Body of pancreas (tissue), 4 donors: ENCODE results near the gene RNF212. TPM values are rescaled to one million over a fixed set of nuclear protein-coding genes. Genes with fewer than 3 reads are reported as not detected.

Source experiments
- ATAC-seq: fragments of 150-250 bp; one replicate; pipeline ENCODE4 v1.9.1; 2016
- DNase-seq, 4 donors: peaks; one replicate each; pipeline ENCODE4 v3.0.0-alpha.2; 2019
- H3K27ac ChIP-seq, 4 donors: fragments of 200-600 bp; sonication (generic); 1 replicate in 3 of 4; 2 replicates in 1 of 4; pipeline versions ENCODE4 v1.5.1 to v1.6.1; 2016 to 2019; ENCODE audit warnings: mild to moderate bottlenecking in 1 of 4, mixed read lengths in 1 of 4, moderate library complexity in 1 of 4
- H3K27me3 ChIP-seq, 2 donors: fragments of 200-600 bp; sonication (generic); one replicate each; pipeline ENCODE4 v1.6.0; 2016; ENCODE audit warnings: mild to moderate bottlenecking in 1 of 2
- H3K36me3 ChIP-seq, 2 donors: fragments of 200-600 bp; sonication (generic); replicated peaks in 1 of 2; 2 replicates each; pipeline ENCODE4 v1.5.1; 2016; ENCODE audit warnings: low read depth in 2 of 2; ENCODE audit not compliant: insufficient read depth in 1 of 2
- H3K4me1 ChIP-seq: fragments of 200-600 bp; sonication (generic); one replicate; pipeline ENCODE4 v1.6.0; 2016
- H3K4me3 ChIP-seq, 2 donors: fragments of 200-600 bp; sonication (generic); 1 replicate in 1 of 2; 2 replicates in 1 of 2; pipeline ENCODE4 v1.5.1; 2016 to 2019
- H3K9me3 ChIP-seq, 3 donors: fragments of 200-600 bp; sonication (generic); 1 replicate in 2 of 3; 2 replicates in 1 of 3; pipeline ENCODE4 v1.5.1; 2016
- POLR2A ChIP-seq, 3 donors: fragments of 450-650 bp; IDR thresholded peaks; one replicate each; pipeline ENCODE4 v1.6.1; 2016; ENCODE audit warnings: antibody characterized with exemption in 3 of 3, mild to moderate bottlenecking in 2 of 3
- whole genome bisulfite sequencing, 2 donors: methylation state at CpG; one replicate each; pipeline ENCODE4 v1.1.5; 2017; 5-methylcytosine and 5-hydroxymethylcytosine counted together
- intact Hi-C: fragments of 100-400 bp; cut with DNase I; formaldehyde crosslinking; loops from one replicate; pipeline ENCODE4 v1.15.1; 2023
- total RNA-seq, 2 donors: library from RNA; depleted of rRNA; stranded (reverse); fragments of >200 nt; gene quantifications; one replicate each; pipeline ENCODE4 v1.1.0, GENCODE V29; 2016
- TF ChIP-seq, protein P1 (sequence below), 7 experiments: fragments of 450-650 bp in 4 of 7; fragments of 200-600 bp in 3 of 7; sonication (generic) in 3 of 7; IDR thresholded peaks; one replicate each; pipeline ENCODE4 v1.5.1; 2016 to 2019; ENCODE audit warnings: antibody characterized with exemption in 7 of 7

The RNF212 gene
- total RNA-seq, 2 donors from 2014 or later, result 8.2 to 20.5 TPM

DNA sequence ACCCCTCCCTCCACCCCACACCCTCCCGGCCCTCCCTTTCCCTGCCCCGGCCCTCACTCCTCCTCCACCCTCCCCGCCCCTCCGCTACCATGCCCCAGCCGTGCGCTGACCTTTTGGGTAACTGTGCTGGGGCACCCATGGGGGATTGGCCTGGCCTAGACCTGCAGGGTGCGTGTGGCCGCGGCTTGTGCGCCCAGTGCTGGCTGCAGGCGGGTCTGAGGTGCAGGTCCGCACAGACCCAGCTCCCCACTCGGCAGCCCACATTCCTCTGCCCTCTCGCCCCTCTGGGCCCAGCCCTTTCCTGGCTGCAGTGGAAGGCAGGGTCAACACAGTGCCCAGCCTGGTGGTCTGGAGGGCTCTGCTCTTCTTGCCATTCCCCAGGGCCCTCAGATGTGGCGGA, 77.3 kb downstream of the RNF212 start:
- Histone ChIP-seq H3K4me3 (no peak overlapping the region), H3K9me3 (no peaks in the 10 kb centered on the region), H3K27me3 (no peaks in the 10 kb centered on the region), H3K36me3 (no peaks in the 10 kb centered on the region), H3K4me1 (peaks cover 26% of the 10 kb centered on the region), H3K27ac (no peak overlapping the region)
- ATAC-seq (no peak), DNase-seq (no peak)
- intact Hi-C loops, result no loop called here
- TF ChIP-seq, protein P1, sequence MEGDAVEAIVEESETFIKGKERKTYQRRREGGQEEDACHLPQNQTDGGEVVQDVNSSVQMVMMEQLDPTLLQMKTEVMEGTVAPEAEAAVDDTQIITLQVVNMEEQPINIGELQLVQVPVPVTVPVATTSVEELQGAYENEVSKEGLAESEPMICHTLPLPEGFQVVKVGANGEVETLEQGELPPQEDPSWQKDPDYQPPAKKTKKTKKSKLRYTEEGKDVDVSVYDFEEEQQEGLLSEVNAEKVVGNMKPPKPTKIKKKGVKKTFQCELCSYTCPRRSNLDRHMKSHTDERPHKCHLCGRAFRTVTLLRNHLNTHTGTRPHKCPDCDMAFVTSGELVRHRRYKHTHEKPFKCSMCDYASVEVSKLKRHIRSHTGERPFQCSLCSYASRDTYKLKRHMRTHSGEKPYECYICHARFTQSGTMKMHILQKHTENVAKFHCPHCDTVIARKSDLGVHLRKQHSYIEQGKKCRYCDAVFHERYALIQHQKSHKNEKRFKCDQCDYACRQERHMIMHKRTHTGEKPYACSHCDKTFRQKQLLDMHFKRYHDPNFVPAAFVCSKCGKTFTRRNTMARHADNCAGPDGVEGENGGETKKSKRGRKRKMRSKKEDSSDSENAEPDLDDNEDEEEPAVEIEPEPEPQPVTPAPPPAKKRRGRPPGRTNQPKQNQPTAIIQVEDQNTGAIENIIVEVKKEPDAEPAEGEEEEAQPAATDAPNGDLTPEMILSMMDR (IDR thresholded peaks at IDR 0.05), result no peak
- TF ChIP-seq POLR2A (IDR thresholded peaks at IDR 0.05), result no peak
- WGBS, 2 donors, result 90 to 92% methylated on average over 9 to 10 of the region's 15 CpGs

- no peaks in the 10 kb centered on the region for H3K9me3 ChIP-seq
- peaks cover 30% of the 10 kb centered on the region for H3K4me1 ChIP-seq
- WGBS, 2 donors, result 53 to 63% methylated on average over 6 to 11 of the region's 26 CpGs
- no peaks in the 10 kb centered on the region for H3K27me3 ChIP-seq
- H3K27ac ChIP-seq, result peak overlapping the region in 1 of 4 donors; percentile 25
- H3K4me3 ChIP-seq, result no peak overlapping the region
- TF ChIP-seq POLR2A (IDR thresholded peaks at IDR 0.05), result no peak
- TF ChIP-seq, protein P1 (IDR thresholded peaks at IDR 0.05), result peak in 4 of 7 experiments; percentile 18 to 30 (median 18)
- DNase-seq (peak; percentile 45 to 68 (median 54)), ATAC-seq (peak; percentile 71)
- intact Hi-C loops, result no loop called here
- H3K36me3 ChIP-seq, result no peaks in the 10 kb centered on the region
These were observed 77.9 kb downstream of the RNF212 start for GRCh38 chr4:1035510-1035909.

- Histone ChIP-seq H3K36me3 (no peaks in the 10 kb centered on the region), H3K27ac (no peak overlapping the region), H3K9me3 (no peaks in the 10 kb centered on the region), H3K4me3 (no peak overlapping the region), H3K4me1 (peaks cover 25% of the 10 kb centered on the region), H3K27me3 (no peaks in the 10 kb centered on the region)
- 74% methylated on average over 21 to 33 of the region's 35 CpGs for WGBS, 2 donors
- intact Hi-C loops, result no loop called here
- no peak for ATAC-seq
- TF ChIP-seq, protein P1 (IDR thresholded peaks at IDR 0.05), result no peak
- no peak for TF ChIP-seq POLR2A (IDR thresholded peaks at IDR 0.05)
- no peak for DNase-seq
These were observed 79.4 kb downstream of the RNF212 start for GRCh38 chr4:1033840-1034551.

DNA sequence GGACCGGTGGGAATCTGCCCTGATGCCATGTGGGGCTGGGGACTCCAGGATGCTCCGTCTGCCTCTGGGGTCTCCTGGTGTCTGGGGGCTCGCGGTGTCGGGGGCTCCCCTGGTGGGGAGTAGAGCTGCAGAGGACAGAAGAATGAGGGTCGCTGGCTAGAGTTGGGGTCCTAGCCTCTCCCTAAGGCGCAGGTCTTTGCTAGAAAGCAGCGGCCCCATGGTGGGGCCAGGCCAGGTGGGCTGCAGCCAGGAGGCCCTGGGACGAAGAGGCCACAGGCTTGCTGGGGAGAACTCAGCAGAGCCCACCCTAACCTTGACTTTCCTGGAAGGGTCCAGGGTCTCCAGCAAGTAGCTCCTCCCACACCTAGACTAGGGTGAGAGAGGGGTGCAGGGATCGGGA, 80.5 kb downstream of the RNF212 start:
- TF ChIP-seq, protein P1 (IDR thresholded peaks at IDR 0.05), result no peak
- no peak for TF ChIP-seq POLR2A (IDR thresholded peaks at IDR 0.05)
- DNase-seq (no peak), ATAC-seq (no peak)
- Histone ChIP-seq H3K36me3 (no peaks in the 10 kb centered on the region), H3K4me1 (peaks cover 23% of the 10 kb centered on the region), H3K4me3 (no peak overlapping the region), H3K9me3 (no peaks in the 10 kb centered on the region), H3K27ac (no peak overlapping the region), H3K27me3 (no peaks in the 10 kb centered on the region)
- WGBS, 2 donors, result 74% methylated on average over 10 of the region's 10 CpGs; no CpG with 5 or more reads in 1 of the 2 donors
- intact Hi-C loops, result no loop called here
